Keratinocyte (primary cell): ENCODE measurements around the gene FBXW2. TPM values are rescaled to one million over a fixed set of nuclear protein-coding genes. Genes with fewer than 3 reads are reported as not detected.

ENCODE experiments used
- DNase-seq: peaks from one replicate; pipeline ENCODE4 v3.0.0-alpha.2; 2011; ENCODE audit warnings: low read depth, missing footprints, low spot score
- FAIRE-seq: peaks from 2 replicates; lab custom pipeline; 2011; peaks lifted over from hg19 to GRCh38; lab: Jason Lieb, UNC
- H2AFZ ChIP-seq: 2 replicates; pipeline ENCODE4 v1.6.0; 2012; ENCODE audit warnings: low read length, control low read depth, inconsistent platforms; ENCODE audit not compliant: control insufficient read depth
- H3K27ac ChIP-seq: 2 replicates; pipeline ENCODE4 v1.5.1; 2011; ENCODE audit warnings: low read length; ENCODE audit not compliant: control insufficient read depth, insufficient read depth
- H3K27me3 ChIP-seq: 3 replicates; pipeline ENCODE4 v1.6.0; 2011; ENCODE audit warnings: low read length; ENCODE audit not compliant: control insufficient read depth, insufficient read depth; ENCODE audit errors: extremely low read depth
- H3K36me3 ChIP-seq, 2 experiments: 2 replicates in 1 of 2; 3 replicates in 1 of 2; pipeline ENCODE4 v1.5.1; 2011; ENCODE audit warnings: low read length in 2 of 2, mild to moderate bottlenecking in 1 of 2; ENCODE audit not compliant: control insufficient read depth in 2 of 2, insufficient read depth in 2 of 2; ENCODE audit errors: extremely low read depth in 1 of 2
- H3K4me1 ChIP-seq: 3 replicates; pipeline ENCODE4 v1.5.1; 2011; ENCODE audit warnings: low read length; ENCODE audit not compliant: control insufficient read depth, insufficient read depth; ENCODE audit errors: extremely low read depth
- H3K4me2 ChIP-seq: 3 replicates; pipeline ENCODE4 v1.6.0; 2011; ENCODE audit warnings: low read depth, low read length; ENCODE audit not compliant: control insufficient read depth, insufficient read depth; ENCODE audit errors: extremely low read depth
- H3K4me3 ChIP-seq, 3 experiments: fragments of 200-600 bp in 1 of 3; sonication (generic) in 1 of 3; 2 replicates in 2 of 3; 3 replicates in 1 of 3; pipeline ENCODE4 v1.5.1; 2011 to 2016; ENCODE audit warnings: low read length in 3 of 3, mild to moderate bottlenecking in 3 of 3, control low read depth in 2 of 3, inconsistent platforms in 1 of 3, low read depth in 1 of 3, mixed read lengths in 1 of 3, mixed run types in 1 of 3, moderate library complexity in 1 of 3; ENCODE audit not compliant: control insufficient read depth in 2 of 3, insufficient read depth in 2 of 3; ENCODE audit errors: extremely low read depth in 1 of 3
- H3K79me2 ChIP-seq: 2 replicates; pipeline ENCODE4 v1.6.0; 2012; ENCODE audit warnings: low read length; ENCODE audit not compliant: control insufficient read depth, insufficient read depth
- H3K9ac ChIP-seq: 3 replicates; pipeline ENCODE4 v1.6.0; 2011; ENCODE audit warnings: low read length; ENCODE audit not compliant: control insufficient read depth, insufficient read depth; ENCODE audit errors: extremely low read depth
- H3K9me1 ChIP-seq: 3 replicates; pipeline ENCODE4 v1.6.0; 2011; ENCODE audit warnings: low read length; ENCODE audit not compliant: control insufficient read depth, insufficient read depth; ENCODE audit errors: extremely low read depth
- H3K9me3 ChIP-seq: 2 replicates; pipeline ENCODE4 v1.5.1; 2012; ENCODE audit warnings: low read depth, low read length; ENCODE audit not compliant: control insufficient read depth
- H4K20me1 ChIP-seq: 3 replicates; pipeline ENCODE4 v1.6.0; 2011; ENCODE audit warnings: low read length; ENCODE audit not compliant: control insufficient read depth, insufficient read depth; ENCODE audit errors: extremely low read depth
- CTCF ChIP-seq, 3 experiments: IDR thresholded peaks in 1 of 3; conservative IDR thresholded peaks in 1 of 3; optimal IDR thresholded peaks in 1 of 3; 2 replicates in 2 of 3; 3 replicates in 1 of 3; pipeline versions ENCODE3 to v1.5.1; 2011; ENCODE audit warnings: low read length in 3 of 3, mild to moderate bottlenecking in 3 of 3, moderate library complexity in 2 of 3, control low read depth in 1 of 3, inconsistent platforms in 1 of 3; ENCODE audit not compliant: insufficient read depth in 2 of 3; ENCODE audit errors: extremely low read depth in 1 of 3
- EZH2 ChIP-seq: IDR thresholded peaks from one replicate; pipeline ENCODE4 v1.6.1; 2012; ENCODE audit warnings: inconsistent platforms, mild to moderate bottlenecking, low read length, moderate library complexity
- dilution Hi-C: fragments of 300-500 bp; cut with MboI; formaldehyde crosslinking; loops from one replicate; pipeline ENCODE4 v1.7.0; 2020; ENCODE audit warnings: low sequenced_read_pairs; ENCODE audit not compliant: extremely low pct_ligation_motif_present
- polyA plus RNA-seq, 5 experiments: library from polyadenylated mRNA; depleted of rRNA in 3 of 5; stranded (reverse) in 3 of 5; stranded (forward) in 1 of 5; unstranded in 1 of 5; fragments of >200 nt; gene quantifications; 1 replicate in 1 of 5; 2 replicates in 3 of 5; 3 replicates in 1 of 5; pipeline versions ENCODE4 v1.2.1 to v1.2.3, GENCODE V29; 2011 to 2012; ENCODE audit warnings: missing spikeins in 2 of 5, low read depth in 1 of 5, low replicate concordance in 1 of 5

Gene FBXW2
- polyA plus RNA-seq, 1 donor (not counting 4 experiments of a cell fraction or from before 2014, with no cell fraction given) = 68.3 TPM

DNA sequence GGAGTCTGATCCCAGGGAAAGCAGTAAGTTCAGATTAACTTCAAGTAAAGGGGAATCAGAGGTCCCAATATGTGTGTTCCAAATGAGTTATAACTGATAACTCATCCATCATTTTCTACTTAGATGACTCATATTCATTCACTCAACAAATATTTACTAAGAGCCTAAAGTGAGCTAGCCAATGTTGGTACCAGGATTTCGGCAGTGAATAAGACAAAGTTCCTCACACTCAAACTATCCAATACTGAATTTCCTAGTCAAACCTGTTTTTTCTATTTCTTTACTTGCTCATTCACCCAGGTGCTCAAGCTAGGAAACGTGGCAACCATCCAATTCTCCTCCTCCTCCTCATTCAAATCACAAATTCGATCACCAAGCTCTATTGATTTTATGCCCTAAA, 25.8 kb downstream of the FBXW2 start:
- FAIRE-seq (no peak), DNase-seq (no peak)
- Histone ChIP-seq H3K36me3 (peaks cover 20 to 24% of the 10 kb centered on the region in 2 experiments), H3K27me3 (no peaks in the 10 kb centered on the region), H3K27ac (no peak overlapping the region), H3K4me3 (no peak overlapping the region), H3K9me3 (no peaks in the 10 kb centered on the region), H3K79me2 (no peaks in the 10 kb centered on the region), H4K20me1 (no peaks in the 10 kb centered on the region), H3K4me2 (peak overlapping the region; percentile 20), H3K9me1 (no peaks in the 10 kb centered on the region), H3K4me1 (peaks cover 19% of the 10 kb centered on the region), H2AFZ (no peak overlapping the region), H3K9ac (no peak overlapping the region)
- dilution Hi-C loops = no loop called here
- TF ChIP-seq CTCF (optimal IDR thresholded peaks at IDR 0.05 in 1 of 3, IDR thresholded peaks at IDR 0.05 in 1 of 3, conservative IDR thresholded peaks at IDR 0.05 in 1 of 3; ENCODE audit: extremely low read depth in 1 of 3, insufficient read depth in 2 of 3, low read length in 3 of 3) (no peak), EZH2 (no peak)

DNA sequence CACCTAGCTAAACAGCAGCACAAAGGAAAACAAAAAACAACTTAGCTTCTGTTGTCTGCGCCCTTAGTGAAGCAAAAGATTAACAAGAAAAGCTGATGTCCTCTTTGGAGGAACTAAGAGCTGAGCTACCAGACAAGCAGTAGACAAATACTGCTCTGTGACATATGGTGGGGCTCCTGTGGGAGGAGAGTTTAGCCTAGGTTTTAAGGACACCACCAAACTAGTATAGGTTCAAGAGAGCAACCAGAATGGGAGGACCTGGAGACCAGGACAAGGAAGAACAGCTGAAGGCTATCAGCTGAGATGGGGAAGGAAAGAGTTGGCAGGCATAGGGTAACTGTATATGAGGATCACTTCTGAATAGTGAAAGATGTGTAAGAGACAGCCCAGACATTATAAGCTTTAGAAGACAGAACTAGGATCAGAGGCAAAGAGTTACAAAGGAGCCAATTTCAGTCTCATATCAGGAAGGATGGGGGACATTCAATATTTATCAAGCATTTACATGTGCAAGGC, 27.2 kb downstream of the FBXW2 start:
- no peak for TF ChIP-seq CTCF (optimal IDR thresholded peaks at IDR 0.05 in 1 of 3, IDR thresholded peaks at IDR 0.05 in 1 of 3, conservative IDR thresholded peaks at IDR 0.05 in 1 of 3; ENCODE audit: extremely low read depth in 1 of 3, insufficient read depth in 2 of 3, low read length in 3 of 3)
- no peak for TF ChIP-seq EZH2
- FAIRE-seq (no peak), DNase-seq (no peak)
- Histone ChIP-seq H3K4me2 (no peak overlapping the region), H3K9me1 (no peaks in the 10 kb centered on the region), H3K79me2 (no peaks in the 10 kb centered on the region), H2AFZ (no peak overlapping the region), H3K4me3 (no peak overlapping the region), H4K20me1 (no peaks in the 10 kb centered on the region), H3K9ac (no peak overlapping the region), H3K36me3 (peaks cover 19 to 26% of the 10 kb centered on the region in 2 experiments), H3K27ac (no peak overlapping the region), H3K9me3 (no peaks in the 10 kb centered on the region), H3K27me3 (no peaks in the 10 kb centered on the region), H3K4me1 (peaks cover 19% of the 10 kb centered on the region)
- dilution Hi-C loops = no loop called here
